Thyroid gland (tissue), 4 donors: ENCODE data around the gene SLC31A1. TPM values are rescaled to one million over a fixed set of nuclear protein-coding genes. Genes with fewer than 3 reads are reported as not detected.

Source experiments
- DNase-seq, 2 donors: peaks; one replicate each; pipeline ENCODE4 v3.0.0-alpha.2; 2019
- H3K27ac ChIP-seq, 3 donors: fragments of 200-600 bp; sonication (generic); 1 replicate in 2 of 3; 2 replicates in 1 of 3; pipeline ENCODE4 v1.5.1; 2016 to 2019; ENCODE audit warnings: mild to moderate bottlenecking in 1 of 3, moderate library complexity in 1 of 3
- H3K27me3 ChIP-seq: fragments of 200-600 bp; sonication (generic); one replicate; pipeline ENCODE4 v1.5.1; 2019
- H3K36me3 ChIP-seq, 2 donors: fragments of 200-600 bp; sonication (generic); one replicate each; pipeline ENCODE4 v1.5.1; 2016 to 2019
- H3K4me1 ChIP-seq, 2 donors: fragments of 200-600 bp; sonication (generic); one replicate each; pipeline ENCODE4 v1.5.1; 2017 to 2019
- H3K4me3 ChIP-seq, 3 donors: fragments of 200-600 bp; sonication (generic); replicated peaks in 1 of 3; 1 replicate in 2 of 3; 2 replicates in 1 of 3; pipeline ENCODE4 v1.5.1; 2016; ENCODE audit warnings: mild to moderate bottlenecking in 1 of 3
- H3K9me3 ChIP-seq: fragments of 200-600 bp; sonication (generic); one replicate; pipeline ENCODE4 v1.5.1; 2017
- POLR2A ChIP-seq, 2 donors: fragments of 450-650 bp; IDR thresholded peaks; one replicate each; pipeline ENCODE4 v1.6.1; 2017; ENCODE audit warnings: antibody characterized with exemption in 2 of 2, mild to moderate bottlenecking in 2 of 2, moderate library complexity in 1 of 2
- WGBS, 2 donors: methylation state at CpG; one replicate each; pipeline ENCODE4 v1.1.5; 2017; 5-methylcytosine and 5-hydroxymethylcytosine counted together
- intact Hi-C: fragments of 100-400 bp; cut with DNase I; formaldehyde crosslinking; loops from one replicate; pipeline ENCODE4 v1.15.1; 2023
- total RNA-seq, 4 donors: library from RNA; depleted of rRNA; stranded (reverse); fragments of >200 nt; gene quantifications; one replicate each; pipeline ENCODE4 v1.2.3, GENCODE V29; 2016
- TF ChIP-seq, protein P1 (sequence below), 6 experiments: fragments of 200-600 bp in 3 of 6; fragments of 450-650 bp in 3 of 6; sonication (generic) in 3 of 6; IDR thresholded peaks; one replicate each; pipeline ENCODE4 v1.5.1; 2016 to 2019; ENCODE audit warnings: antibody characterized with exemption in 6 of 6, mild to moderate bottlenecking in 2 of 6, inconsistent platforms in 1 of 6, moderate library complexity in 1 of 6

Gene SLC31A1
- total RNA-seq, 4 donors from 2014 or later, result 12.0 to 21.6 (median 19.5) TPM

DNA sequence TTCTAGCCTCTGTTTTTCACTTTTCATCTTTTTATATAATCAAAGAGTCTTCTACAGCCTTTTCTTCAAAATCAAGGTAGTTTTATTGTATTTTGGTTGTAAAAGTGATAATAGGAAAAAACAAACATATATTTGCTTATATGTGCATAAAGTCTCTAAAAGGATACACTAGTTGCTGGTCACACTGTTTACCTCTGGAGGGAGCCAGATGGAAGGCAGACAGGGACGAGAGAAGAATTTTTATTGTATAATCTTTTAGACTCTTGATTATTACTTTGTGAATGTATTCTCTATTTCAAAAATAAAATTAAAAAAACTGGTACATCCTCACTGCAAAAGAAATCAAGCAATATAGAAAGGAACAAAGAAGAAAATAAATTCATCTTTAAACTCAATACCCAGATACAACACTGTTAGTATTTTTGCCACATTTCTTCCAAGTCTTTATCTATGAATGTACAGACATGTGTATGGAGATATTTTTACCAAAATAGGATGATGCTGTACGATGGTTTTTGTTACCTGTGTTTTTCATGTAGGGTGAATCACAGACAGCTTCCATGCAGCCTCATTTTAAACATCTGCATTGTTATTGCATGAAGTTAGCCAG is 88.0 kb downstream of the SLC31A1 start:
- peaks cover 0 to 19% of the 10 kb centered on the region in 2 donors for H3K4me1 ChIP-seq
- DNase-seq, result peak; percentile 33 to 37
- intact Hi-C loops, result loop anchor here (10.0 kb wide), 1 partner anchor 345 kb away; no protein-coding TSS in a partner anchor
- H3K9me3 ChIP-seq, result no peaks in the 10 kb centered on the region
- H3K27ac ChIP-seq, result no peak overlapping the region
- H3K4me3 ChIP-seq, result no peak overlapping the region
- H3K27me3 ChIP-seq, result no peaks in the 10 kb centered on the region
- TF ChIP-seq POLR2A (IDR thresholded peaks at IDR 0.05), result no peak
- TF ChIP-seq, protein P1, sequence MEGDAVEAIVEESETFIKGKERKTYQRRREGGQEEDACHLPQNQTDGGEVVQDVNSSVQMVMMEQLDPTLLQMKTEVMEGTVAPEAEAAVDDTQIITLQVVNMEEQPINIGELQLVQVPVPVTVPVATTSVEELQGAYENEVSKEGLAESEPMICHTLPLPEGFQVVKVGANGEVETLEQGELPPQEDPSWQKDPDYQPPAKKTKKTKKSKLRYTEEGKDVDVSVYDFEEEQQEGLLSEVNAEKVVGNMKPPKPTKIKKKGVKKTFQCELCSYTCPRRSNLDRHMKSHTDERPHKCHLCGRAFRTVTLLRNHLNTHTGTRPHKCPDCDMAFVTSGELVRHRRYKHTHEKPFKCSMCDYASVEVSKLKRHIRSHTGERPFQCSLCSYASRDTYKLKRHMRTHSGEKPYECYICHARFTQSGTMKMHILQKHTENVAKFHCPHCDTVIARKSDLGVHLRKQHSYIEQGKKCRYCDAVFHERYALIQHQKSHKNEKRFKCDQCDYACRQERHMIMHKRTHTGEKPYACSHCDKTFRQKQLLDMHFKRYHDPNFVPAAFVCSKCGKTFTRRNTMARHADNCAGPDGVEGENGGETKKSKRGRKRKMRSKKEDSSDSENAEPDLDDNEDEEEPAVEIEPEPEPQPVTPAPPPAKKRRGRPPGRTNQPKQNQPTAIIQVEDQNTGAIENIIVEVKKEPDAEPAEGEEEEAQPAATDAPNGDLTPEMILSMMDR (IDR thresholded peaks at IDR 0.05), result peak in 5 of 6 experiments; percentile 13 to 81 (median 69)
- WGBS, 2 donors, result 13 to 16% methylated on average over 2 of the region's 2 CpGs
- no peaks in the 10 kb centered on the region for H3K36me3 ChIP-seq

DNA sequence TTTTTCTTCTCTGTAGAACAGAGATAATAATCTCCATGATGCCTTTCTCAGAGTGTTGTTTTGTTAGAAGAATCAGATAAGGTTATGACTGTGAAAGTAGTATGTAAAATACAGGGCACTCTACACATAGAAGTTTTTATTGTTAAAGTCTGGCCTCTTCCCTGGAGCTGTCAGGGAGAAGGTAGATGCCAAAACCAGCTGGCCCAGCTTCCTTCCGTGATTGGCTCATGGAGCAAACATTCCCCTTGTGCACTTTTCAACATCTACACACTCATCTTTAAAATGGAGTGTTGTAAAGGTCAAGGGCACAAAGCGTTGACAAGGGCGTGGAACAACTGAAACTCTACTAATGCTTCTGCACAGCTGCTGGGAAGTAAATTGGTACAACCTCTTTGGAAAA is 89.2 kb downstream of the SLC31A1 start:
- intact Hi-C loops, result no loop called here
- no peaks in the 10 kb centered on the region for H3K36me3 ChIP-seq
- no peak overlapping the region for H3K4me3 ChIP-seq
- peaks cover 0 to 19% of the 10 kb centered on the region in 2 donors for H3K4me1 ChIP-seq
- TF ChIP-seq, protein P1 (IDR thresholded peaks at IDR 0.05), result no peak
- TF ChIP-seq POLR2A (IDR thresholded peaks at IDR 0.05), result no peak
- H3K27me3 ChIP-seq, result no peaks in the 10 kb centered on the region
- no peak overlapping the region for H3K27ac ChIP-seq
- H3K9me3 ChIP-seq, result no peaks in the 10 kb centered on the region
- DNase-seq, result peak; percentile 13 to 32
- WGBS, 2 donors, result 33 to 47% methylated on average over 3 of the region's 3 CpGs

DNA sequence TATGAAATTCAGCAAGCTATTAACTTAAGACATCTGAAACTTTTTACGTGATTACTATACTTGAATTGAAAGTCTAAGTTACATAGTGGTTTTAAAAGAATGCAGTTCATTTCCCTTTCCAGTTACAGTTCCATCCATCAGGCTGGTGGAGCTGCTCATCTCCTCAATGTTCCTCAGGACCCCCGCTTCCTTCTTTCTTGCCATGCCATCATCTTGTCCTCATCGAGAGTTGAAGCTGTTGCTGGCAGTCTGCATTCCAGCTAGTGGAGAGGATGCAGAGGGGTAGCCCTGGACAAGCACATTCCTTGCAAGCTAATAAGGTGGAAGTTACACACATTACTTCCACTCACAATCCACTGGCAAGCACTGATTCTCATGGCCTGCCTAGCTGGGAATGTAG is 90.6 kb downstream of the SLC31A1 start:
- Histone ChIP-seq H3K9me3 (no peaks in the 10 kb centered on the region), H3K4me1 (peaks cover 0 to 18% of the 10 kb centered on the region in 2 donors), H3K4me3 (no peak overlapping the region), H3K27me3 (no peaks in the 10 kb centered on the region), H3K36me3 (no peaks in the 10 kb centered on the region), H3K27ac (no peak overlapping the region)
- WGBS, 2 donors, result 79 to 82% methylated on average over 3 of the region's 3 CpGs
- DNase-seq, result no peak
- intact Hi-C loops, result no loop called here
- TF ChIP-seq, protein P1 (IDR thresholded peaks at IDR 0.05), result no peak
- TF ChIP-seq POLR2A (IDR thresholded peaks at IDR 0.05), result no peak

DNA sequence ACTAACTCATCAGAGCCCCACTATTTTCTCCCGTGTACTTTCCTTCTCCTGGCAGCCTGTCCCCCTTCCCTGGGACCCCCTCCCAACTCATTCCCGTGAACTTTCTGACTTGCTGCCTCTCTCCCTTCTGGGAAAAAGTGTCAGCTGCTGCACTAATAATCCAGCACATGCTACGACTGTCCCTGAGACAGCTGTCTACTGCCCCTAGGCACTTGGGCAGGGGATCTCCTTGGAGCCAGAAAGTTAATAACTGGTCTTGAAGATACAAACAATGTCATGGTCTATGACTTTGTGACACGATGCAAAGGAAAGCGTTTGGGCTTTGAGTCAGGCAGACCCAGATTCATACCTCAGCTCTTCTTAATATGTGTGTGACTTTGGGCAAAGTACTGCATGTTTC is 91.9 kb downstream of the SLC31A1 start:
- Histone ChIP-seq H3K36me3 (peaks cover 0 to 9% of the 10 kb centered on the region in 2 donors), H3K27ac (no peak overlapping the region), H3K4me1 (peaks cover 0 to 10% of the 10 kb centered on the region in 2 donors), H3K4me3 (no peak overlapping the region), H3K9me3 (no peaks in the 10 kb centered on the region), H3K27me3 (no peaks in the 10 kb centered on the region)
- intact Hi-C loops, result no loop called here
- 71 to 73% methylated on average over 5 of the region's 5 CpGs for WGBS, 2 donors
- no peak for DNase-seq
- no peak for TF ChIP-seq POLR2A (IDR thresholded peaks at IDR 0.05)
- TF ChIP-seq, protein P1 (IDR thresholded peaks at IDR 0.05), result no peak

Other genes with a start within 250 kb of the SLC31A1 start
- gene ZNF883, start 209.4 kb upstream of the SLC31A1 start, total RNA-seq, result 1 to 10 TPM in 1 of 4 donors, under 1 TPM in 3; 0.33 to 3.0 (median 0.59) TPM
- gene ZFP37, start 164.8 kb upstream of the SLC31A1 start, total RNA-seq, result 1 to 10 TPM; 3.2 to 5.8 (median 4.6) TPM
- 10 to 100 TPM; 12.4 to 27.5 (median 18.3) TPM for gene SLC31A2, start 70.5 kb upstream of the SLC31A1 start, total RNA-seq
- 10 to 100 TPM; 25.0 to 30.6 (median 29.1) TPM for gene FKBP15, start 267 bp upstream of the SLC31A1 start, total RNA-seq
- gene CDC26, start 54.0 kb downstream of the SLC31A1 start, total RNA-seq, result 10 to 100 TPM; 23.0 to 73.5 (median 38.3) TPM
- 10 to 100 TPM; 17.7 to 25.8 (median 21.7) TPM for gene PRPF4, start 54.1 kb downstream of the SLC31A1 start, total RNA-seq
- gene RNF183, start 81.8 kb downstream of the SLC31A1 start, total RNA-seq, result not detected
- gene WDR31, start 118.7 kb downstream of the SLC31A1 start, total RNA-seq, result 1 to 10 TPM; 3.8 to 7.3 (median 6.5) TPM
- gene BSPRY, start 128.0 kb downstream of the SLC31A1 start, total RNA-seq, result 10 to 100 TPM; 53.2 to 79.7 (median 67.1) TPM
- 10 to 100 TPM; 37.1 to 67.7 (median 53.0) TPM for gene HDHD3, start 155.4 kb downstream of the SLC31A1 start, total RNA-seq
- 10 to 100 TPM; 23.5 to 50.0 (median 31.8) TPM for gene ALAD, start 179.7 kb downstream of the SLC31A1 start, total RNA-seq
- 10 to 100 TPM; 29.2 to 54.9 (median 33.5) TPM for gene POLE3, start 189.1 kb downstream of the SLC31A1 start, total RNA-seq
- gene C9orf43, start 189.2 kb downstream of the SLC31A1 start, total RNA-seq, result 1 to 10 TPM in 2 of 4 donors, under 1 TPM in 2; 0.39 to 2.5 (median 0.84) TPM
- 10 to 100 TPM; 43.0 to 66.2 (median 55.6) TPM for gene RGS3, start 242.2 kb downstream of the SLC31A1 start, total RNA-seq